ENCODE data around the gene ADCY1. TPM values are rescaled to one million over a fixed set of nuclear protein-coding genes. Genes with fewer than 3 reads are reported as not detected.

ADCY1 gene
- total and polyA plus RNA-seq, 2 experiments from 2014 or later: 15.6 to 22.9 TPM

- no peak overlapping the region for H3K4me3 ChIP-seq
- DNase-seq (ENCODE audit: low read depth in 1 of 2, low spot score in 1 of 2): peak in 1 of 2 donors; percentile 49
- H3K9me3 ChIP-seq (ENCODE audit: low read depth): no peaks in the 10 kb centered on the region
- peaks cover 6% of the 10 kb centered on the region for H3K36me3 ChIP-seq
- no peaks in the 10 kb centered on the region for H3K4me1 ChIP-seq (ENCODE audit: low read depth)
- TF ChIP-seq CTCF (IDR thresholded peaks at IDR 0.05; ENCODE audit: low read depth, low read length): no peak
- no peaks in the 10 kb centered on the region for H3K27me3 ChIP-seq
- no peak overlapping the region for H3K27ac ChIP-seq
Observed at GRCh38 chr7:45682836-45683555, 108.8 kb downstream of the ADCY1 start.

- H3K4me1 ChIP-seq (ENCODE audit: low read depth): no peaks in the 10 kb centered on the region
- H3K4me3 ChIP-seq: no peak overlapping the region
- H3K27me3 ChIP-seq: no peaks in the 10 kb centered on the region
- no peak for DNase-seq (ENCODE audit: low read depth in 1 of 2, low spot score in 1 of 2)
- no peak for TF ChIP-seq CTCF (IDR thresholded peaks at IDR 0.05; ENCODE audit: low read depth, low read length)
- H3K9me3 ChIP-seq (ENCODE audit: low read depth): no peaks in the 10 kb centered on the region
- H3K27ac ChIP-seq: no peak overlapping the region
- H3K36me3 ChIP-seq: peaks cover 4% of the 10 kb centered on the region
Observed at GRCh38 chr7:45683556-45684148, 109.5 kb downstream of the ADCY1 start.

- no peaks in the 10 kb centered on the region for H3K9me3 ChIP-seq (ENCODE audit: low read depth)
- H3K36me3 ChIP-seq: peaks cover 4% of the 10 kb centered on the region
- H3K27me3 ChIP-seq: no peaks in the 10 kb centered on the region
- no peak overlapping the region for H3K27ac ChIP-seq
- H3K4me3 ChIP-seq: no peak overlapping the region
- no peak for TF ChIP-seq CTCF (IDR thresholded peaks at IDR 0.05; ENCODE audit: low read depth, low read length)
- no peak for DNase-seq (ENCODE audit: low read depth in 1 of 2, low spot score in 1 of 2)
- no peaks in the 10 kb centered on the region for H3K4me1 ChIP-seq (ENCODE audit: low read depth)
Observed at GRCh38 chr7:45684910-45685618, 110.9 kb downstream of the ADCY1 start.

- H3K9me3 ChIP-seq (ENCODE audit: low read depth): no peaks in the 10 kb centered on the region
- peaks cover 4% of the 10 kb centered on the region for H3K36me3 ChIP-seq
- H3K4me1 ChIP-seq (ENCODE audit: low read depth): no peaks in the 10 kb centered on the region
- H3K27ac ChIP-seq: no peak overlapping the region
- no peak overlapping the region for H3K4me3 ChIP-seq
- H3K27me3 ChIP-seq: no peaks in the 10 kb centered on the region
- TF ChIP-seq CTCF (IDR thresholded peaks at IDR 0.05; ENCODE audit: low read depth, low read length): no peak
- DNase-seq (ENCODE audit: low read depth in 1 of 2, low spot score in 1 of 2): no peak
Observed at GRCh38 chr7:45685619-45686240, 111.6 kb downstream of the ADCY1 start.

- Histone ChIP-seq H3K9me3 (ENCODE audit: low read depth) (no peaks in the 10 kb centered on the region), H3K36me3 (peaks cover 4% of the 10 kb centered on the region), H3K4me1 (ENCODE audit: low read depth) (no peaks in the 10 kb centered on the region), H3K4me3 (no peak overlapping the region), H3K27ac (no peak overlapping the region), H3K27me3 (no peaks in the 10 kb centered on the region)
- no peak for TF ChIP-seq CTCF (IDR thresholded peaks at IDR 0.05; ENCODE audit: low read depth, low read length)
- DNase-seq (ENCODE audit: low read depth in 1 of 2, low spot score in 1 of 2): no peak
Observed at GRCh38 chr7:45686441-45687184, 112.4 kb downstream of the ADCY1 start.

Data from cardiac muscle cell (in vitro differentiated cells and primary cell).